ENCODE results near the gene SGMS1. TPM values are rescaled to one million over a fixed set of nuclear protein-coding genes. Genes with fewer than 3 reads are reported as not detected.

The SGMS1 gene
- polyA plus RNA-seq, 1 donor (not counting 4 experiments of a cell fraction or from before 2014, with no cell fraction given) = 18.3 TPM

DNA sequence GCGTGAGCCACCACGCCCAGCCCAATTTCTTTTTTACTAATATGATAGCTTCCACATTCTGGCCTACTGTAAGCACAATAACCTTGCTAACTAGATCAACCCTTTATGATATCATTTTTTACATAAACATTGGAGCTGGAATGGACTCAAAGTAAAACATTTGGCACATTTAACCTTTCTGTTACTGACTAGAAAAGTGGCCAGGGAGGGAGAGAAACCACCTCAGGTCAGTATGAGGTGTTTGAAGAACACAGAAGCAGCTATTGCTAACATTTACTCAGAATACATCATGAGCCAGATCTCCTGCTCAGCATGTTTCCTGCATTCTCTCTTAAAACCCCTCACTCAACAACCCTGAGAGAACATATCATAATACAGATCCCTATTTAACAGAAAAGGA is 27.3 kb downstream of the SGMS1 start:
- Histone ChIP-seq H3K79me2 (ENCODE audit: control insufficient read depth, insufficient read depth, low read length) (no peaks in the 10 kb centered on the region), H3K9me3 (ENCODE audit: control insufficient read depth, low read depth, low read length) (no peaks in the 10 kb centered on the region), H3K36me3 (ENCODE audit: control insufficient read depth in 2 of 2, extremely low read depth in 1 of 2, insufficient read depth in 2 of 2, low read length in 2 of 2) (no peaks in the 10 kb centered on the region), H3K27me3 (ENCODE audit: control insufficient read depth, extremely low read depth, insufficient read depth, low read length) (no peaks in the 10 kb centered on the region), H3K9me1 (ENCODE audit: control insufficient read depth, extremely low read depth, insufficient read depth, low read length) (no peaks in the 10 kb centered on the region), H3K4me3 (ENCODE audit: control insufficient read depth in 2 of 3, extremely low read depth in 1 of 3, insufficient read depth in 2 of 3, low read depth in 1 of 3, low read length in 3 of 3) (no peak overlapping the region), H3K9ac (ENCODE audit: control insufficient read depth, extremely low read depth, insufficient read depth, low read length) (no peak overlapping the region), H3K27ac (ENCODE audit: control insufficient read depth, insufficient read depth, low read length) (no peak overlapping the region), H3K4me1 (ENCODE audit: control insufficient read depth, extremely low read depth, insufficient read depth, low read length) (peaks cover 23% of the 10 kb centered on the region), H3K4me2 (ENCODE audit: control insufficient read depth, extremely low read depth, insufficient read depth, low read depth, low read length) (no peak overlapping the region), H4K20me1 (ENCODE audit: control insufficient read depth, extremely low read depth, insufficient read depth, low read length) (no peaks in the 10 kb centered on the region), H2AFZ (ENCODE audit: control insufficient read depth, low read length) (no peak overlapping the region)
- TF ChIP-seq EZH2 (IDR thresholded peaks at IDR 0.05; ENCODE audit: low read length) = no peak
- TF ChIP-seq, protein P1, sequence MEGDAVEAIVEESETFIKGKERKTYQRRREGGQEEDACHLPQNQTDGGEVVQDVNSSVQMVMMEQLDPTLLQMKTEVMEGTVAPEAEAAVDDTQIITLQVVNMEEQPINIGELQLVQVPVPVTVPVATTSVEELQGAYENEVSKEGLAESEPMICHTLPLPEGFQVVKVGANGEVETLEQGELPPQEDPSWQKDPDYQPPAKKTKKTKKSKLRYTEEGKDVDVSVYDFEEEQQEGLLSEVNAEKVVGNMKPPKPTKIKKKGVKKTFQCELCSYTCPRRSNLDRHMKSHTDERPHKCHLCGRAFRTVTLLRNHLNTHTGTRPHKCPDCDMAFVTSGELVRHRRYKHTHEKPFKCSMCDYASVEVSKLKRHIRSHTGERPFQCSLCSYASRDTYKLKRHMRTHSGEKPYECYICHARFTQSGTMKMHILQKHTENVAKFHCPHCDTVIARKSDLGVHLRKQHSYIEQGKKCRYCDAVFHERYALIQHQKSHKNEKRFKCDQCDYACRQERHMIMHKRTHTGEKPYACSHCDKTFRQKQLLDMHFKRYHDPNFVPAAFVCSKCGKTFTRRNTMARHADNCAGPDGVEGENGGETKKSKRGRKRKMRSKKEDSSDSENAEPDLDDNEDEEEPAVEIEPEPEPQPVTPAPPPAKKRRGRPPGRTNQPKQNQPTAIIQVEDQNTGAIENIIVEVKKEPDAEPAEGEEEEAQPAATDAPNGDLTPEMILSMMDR (optimal IDR thresholded peaks at IDR 0.05 in 1 of 3, IDR thresholded peaks at IDR 0.05 in 1 of 3, conservative IDR thresholded peaks at IDR 0.05 in 1 of 3; ENCODE audit: extremely low read depth in 1 of 3, insufficient read depth in 2 of 3, low read length in 3 of 3) = no peak
- FAIRE-seq (no peak), DNase-seq (ENCODE audit: low read depth, low spot score) (no peak)
- dilution Hi-C loops (cut with MboI; ENCODE audit: extremely low pct_ligation_motif_present, low sequenced_read_pairs) = no loop called here

DNA sequence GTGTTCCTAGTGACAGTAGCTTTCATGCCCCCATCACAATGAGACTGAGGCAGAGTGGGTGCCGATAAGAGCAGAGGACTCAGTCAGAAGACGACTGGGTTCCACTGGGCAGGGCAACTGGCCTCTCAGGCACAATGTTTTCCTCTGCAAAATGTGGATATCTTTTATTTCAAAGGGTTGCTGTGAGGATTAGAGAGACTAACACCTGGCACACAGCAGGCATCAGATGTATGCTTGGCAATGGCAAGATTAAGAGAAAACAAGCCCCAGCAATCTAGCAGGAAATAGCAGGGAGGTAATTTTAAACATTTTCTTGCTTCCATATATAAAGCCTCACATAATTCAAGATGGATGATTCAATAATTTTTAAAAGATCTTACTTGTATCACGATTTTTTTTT is 28.0 kb downstream of the SGMS1 start:
- Histone ChIP-seq H3K9ac (ENCODE audit: control insufficient read depth, extremely low read depth, insufficient read depth, low read length) (no peak overlapping the region), H3K27ac (ENCODE audit: control insufficient read depth, insufficient read depth, low read length) (no peak overlapping the region), H3K79me2 (ENCODE audit: control insufficient read depth, insufficient read depth, low read length) (no peaks in the 10 kb centered on the region), H3K36me3 (ENCODE audit: control insufficient read depth in 2 of 2, extremely low read depth in 1 of 2, insufficient read depth in 2 of 2, low read length in 2 of 2) (no peaks in the 10 kb centered on the region), H3K4me3 (ENCODE audit: control insufficient read depth in 2 of 3, extremely low read depth in 1 of 3, insufficient read depth in 2 of 3, low read depth in 1 of 3, low read length in 3 of 3) (no peak overlapping the region), H2AFZ (ENCODE audit: control insufficient read depth, low read length) (no peak overlapping the region), H4K20me1 (ENCODE audit: control insufficient read depth, extremely low read depth, insufficient read depth, low read length) (no peaks in the 10 kb centered on the region), H3K27me3 (ENCODE audit: control insufficient read depth, extremely low read depth, insufficient read depth, low read length) (no peaks in the 10 kb centered on the region), H3K4me2 (ENCODE audit: control insufficient read depth, extremely low read depth, insufficient read depth, low read depth, low read length) (no peak overlapping the region), H3K9me1 (ENCODE audit: control insufficient read depth, extremely low read depth, insufficient read depth, low read length) (no peaks in the 10 kb centered on the region), H3K4me1 (ENCODE audit: control insufficient read depth, extremely low read depth, insufficient read depth, low read length) (peaks cover 17% of the 10 kb centered on the region), H3K9me3 (ENCODE audit: control insufficient read depth, low read depth, low read length) (no peaks in the 10 kb centered on the region)
- dilution Hi-C loops (cut with MboI; ENCODE audit: extremely low pct_ligation_motif_present, low sequenced_read_pairs) = no loop called here
- TF ChIP-seq, protein P1 (optimal IDR thresholded peaks at IDR 0.05 in 1 of 3, IDR thresholded peaks at IDR 0.05 in 1 of 3, conservative IDR thresholded peaks at IDR 0.05 in 1 of 3; ENCODE audit: extremely low read depth in 1 of 3, insufficient read depth in 2 of 3, low read length in 3 of 3) = no peak
- no peak for TF ChIP-seq EZH2 (IDR thresholded peaks at IDR 0.05; ENCODE audit: low read length)
- DNase-seq (ENCODE audit: low read depth, low spot score) (no peak), FAIRE-seq (no peak)
